Right lobe of liver (tissue), 6 donors: Measurements from ENCODE around the gene FAM20C. TPM values are rescaled to one million over a fixed set of nuclear protein-coding genes. Genes with fewer than 3 reads are reported as not detected.

Experiments
- ATAC-seq, 4 donors: fragments of 200-7000 bp; cut with Tn5 transposase; one replicate each; pipeline ENCODE4 v1.9.1; 2020; ENCODE audit warnings: mild to moderate bottlenecking in 4 of 4, moderate library complexity in 4 of 4
- DNase-seq, 3 donors: peaks; one replicate each; pipeline ENCODE4 v3.0.0-alpha.2; 2020
- H3K27ac ChIP-seq, 3 donors: fragments of 200-600 bp; one replicate each; pipeline ENCODE4 v1.8.0; 2022
- H3K27me3 ChIP-seq, 2 donors: fragments of 200-600 bp; one replicate each; pipeline ENCODE4 v1.8.0; 2022
- H3K36me3 ChIP-seq, 4 donors: fragments of 200-600 bp; sonication (generic) in 1 of 4; one replicate each; pipeline versions ENCODE4 v1.5.1 to v1.8.0; 2017 to 2022; ENCODE audit warnings: control low read depth in 1 of 4
- H3K4me1 ChIP-seq, 4 donors: fragments of 200-600 bp; sonication (generic) in 1 of 4; one replicate each; pipeline versions ENCODE4 v1.5.1 to v1.8.0; 2017 to 2022; ENCODE audit warnings: control low read depth in 1 of 4
- H3K4me3 ChIP-seq, 3 donors: fragments of 200-600 bp; one replicate each; pipeline ENCODE4 v1.8.0; 2022
- H3K9me3 ChIP-seq, 4 donors: fragments of 200-600 bp; sonication (generic) in 1 of 4; one replicate each; pipeline versions ENCODE4 v1.5.1 to v1.8.0; 2017 to 2022; ENCODE audit warnings: control low read depth in 1 of 4
- POLR2A ChIP-seq: fragments of 450-650 bp; IDR thresholded peaks from one replicate; pipeline ENCODE4 v1.6.1; 2017; ENCODE audit warnings: antibody characterized with exemption, mild to moderate bottlenecking
- WGBS: methylation state at CpG from one replicate; pipeline ENCODE4 v1.1.6; 2018; ENCODE audit warnings: low coverage, low lambda C conversion rate; ENCODE audit not compliant: insufficient coverage; ENCODE audit errors: missing lambda C conversion rate; 5-methylcytosine and 5-hydroxymethylcytosine counted together
- intact Hi-C, 2 donors: fragments of 100-400 bp; cut with DNase I; formaldehyde crosslinking; loops; one replicate each; pipeline versions ENCODE4 v1.11.2 to v1.14.1; 2022
- total RNA-seq, 6 experiments: library from RNA; depleted of rRNA in 2 of 6; stranded (reverse); fragments of >200 nt in 2 of 6; fragmentation: NEBNext Ultra II Directional in 3 of 6; extraction: Animal tissue kit (Norgen Biotek cat#: 25700) in 3 of 6; gene quantifications; one replicate each; pipeline versions ENCODE4 v1.1.0 to v1.2.4, GENCODE V29; 2016 to 2023
- TF ChIP-seq, protein P1 (sequence below), 4 donors: fragments of 200-600 bp in 3 of 4; fragments of 450-650 bp in 1 of 4; IDR thresholded peaks; one replicate each; pipeline versions ENCODE4 v1.5.1 to v1.8.0; 2016 to 2022; ENCODE audit warnings: antibody characterized with exemption in 4 of 4, mild to moderate bottlenecking in 2 of 4
- donor health status: DM: no; HTN: yes; CAD: no.
- donor health status: DM: no; HTN: no; CAD: no.
- donor health status: DM: no; HTN: no; CAD: no.
- donor health status: DM: no; HTN: yes; CAD: no.
- donor health status: DM: no; HTN: yes; CAD: no.

The FAM20C gene
- total RNA-seq, 6 experiments from 2014 or later = 32.1 to 73.8 (median 57.3) TPM

DNA sequence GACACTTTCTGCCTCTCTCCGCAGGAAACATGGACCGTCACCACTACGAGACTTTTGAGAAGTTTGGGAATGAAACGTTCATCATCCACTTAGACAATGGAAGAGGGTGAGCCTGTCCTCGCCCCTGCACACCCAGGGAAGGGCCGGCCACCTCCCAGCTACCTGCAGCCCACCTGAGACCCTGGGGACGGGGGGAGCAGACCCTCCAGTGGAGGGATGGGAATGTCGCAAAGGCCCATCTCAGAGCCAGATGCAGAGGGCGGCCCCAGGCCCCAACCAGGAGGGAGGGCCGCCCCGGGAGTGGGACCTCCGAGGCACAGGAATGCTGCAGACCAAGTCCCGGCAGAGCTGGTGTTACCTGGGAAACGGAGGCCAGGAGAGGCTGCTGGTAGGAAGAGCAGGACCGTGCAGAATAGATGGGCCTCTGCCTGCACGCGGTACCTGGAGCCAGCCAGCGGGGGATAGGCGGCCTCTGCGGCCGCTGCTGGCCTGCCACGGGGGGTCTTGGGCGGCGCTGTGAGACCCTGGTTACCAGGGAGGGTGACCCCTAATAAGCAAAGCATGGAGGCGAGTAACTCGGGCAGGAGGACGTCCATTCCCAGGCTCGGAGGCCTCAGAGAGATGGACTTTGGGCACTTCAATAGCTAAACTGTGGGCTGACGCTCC, 64.7 kb downstream of the FAM20C start:
- H3K9me3 ChIP-seq = no peaks in the 10 kb centered on the region
- H3K27ac ChIP-seq = no peak overlapping the region
- no peak overlapping the region for H3K4me3 ChIP-seq
- TF ChIP-seq POLR2A = no peak
- TF ChIP-seq, protein P1, sequence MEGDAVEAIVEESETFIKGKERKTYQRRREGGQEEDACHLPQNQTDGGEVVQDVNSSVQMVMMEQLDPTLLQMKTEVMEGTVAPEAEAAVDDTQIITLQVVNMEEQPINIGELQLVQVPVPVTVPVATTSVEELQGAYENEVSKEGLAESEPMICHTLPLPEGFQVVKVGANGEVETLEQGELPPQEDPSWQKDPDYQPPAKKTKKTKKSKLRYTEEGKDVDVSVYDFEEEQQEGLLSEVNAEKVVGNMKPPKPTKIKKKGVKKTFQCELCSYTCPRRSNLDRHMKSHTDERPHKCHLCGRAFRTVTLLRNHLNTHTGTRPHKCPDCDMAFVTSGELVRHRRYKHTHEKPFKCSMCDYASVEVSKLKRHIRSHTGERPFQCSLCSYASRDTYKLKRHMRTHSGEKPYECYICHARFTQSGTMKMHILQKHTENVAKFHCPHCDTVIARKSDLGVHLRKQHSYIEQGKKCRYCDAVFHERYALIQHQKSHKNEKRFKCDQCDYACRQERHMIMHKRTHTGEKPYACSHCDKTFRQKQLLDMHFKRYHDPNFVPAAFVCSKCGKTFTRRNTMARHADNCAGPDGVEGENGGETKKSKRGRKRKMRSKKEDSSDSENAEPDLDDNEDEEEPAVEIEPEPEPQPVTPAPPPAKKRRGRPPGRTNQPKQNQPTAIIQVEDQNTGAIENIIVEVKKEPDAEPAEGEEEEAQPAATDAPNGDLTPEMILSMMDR (IDR thresholded peaks at IDR 0.05) = no peak
- intact Hi-C loops = no loop called here
- WGBS = no CpG with 5 or more reads among the region's 29 CpGs
- peaks cover 0 to 71% (median 35%) of the 10 kb centered on the region in 4 donors for H3K36me3 ChIP-seq
- no peak for ATAC-seq
- H3K4me1 ChIP-seq = no peaks in the 10 kb centered on the region
- no peaks in the 10 kb centered on the region for H3K27me3 ChIP-seq
- DNase-seq = peak in 2 of 3 donors; percentile 8 to 43

DNA sequence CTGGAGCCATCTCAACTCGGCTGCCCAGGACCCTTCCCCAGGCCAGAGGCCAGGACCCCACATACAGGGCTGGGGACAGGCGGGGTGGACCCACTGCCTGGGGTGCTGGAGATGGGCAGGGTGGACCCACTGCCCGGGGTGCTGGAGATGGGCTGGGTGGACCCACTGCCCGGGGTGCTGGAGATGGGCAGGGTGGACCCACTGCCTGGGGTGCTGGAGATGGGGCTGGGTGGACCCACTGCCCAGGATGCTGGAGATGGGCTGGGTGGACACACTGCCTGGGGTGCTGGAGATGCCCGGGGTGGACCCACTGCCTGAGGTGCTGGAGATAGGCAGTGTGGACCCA, 65.2 kb downstream of the FAM20C start:
- intact Hi-C loops = no loop called here
- TF ChIP-seq, protein P1 (IDR thresholded peaks at IDR 0.05) = no peak
- TF ChIP-seq POLR2A = no peak
- Histone ChIP-seq H3K36me3 (peaks cover 0 to 66% (median 33%) of the 10 kb centered on the region in 4 donors), H3K4me3 (no peak overlapping the region), H3K4me1 (no peaks in the 10 kb centered on the region), H3K9me3 (no peaks in the 10 kb centered on the region), H3K27ac (no peak overlapping the region), H3K27me3 (no peaks in the 10 kb centered on the region)
- ATAC-seq = no peak
- DNase-seq = peak in 1 of 3 donors; percentile 35
- WGBS = no CpG with 5 or more reads among the region's 5 CpGs

DNA sequence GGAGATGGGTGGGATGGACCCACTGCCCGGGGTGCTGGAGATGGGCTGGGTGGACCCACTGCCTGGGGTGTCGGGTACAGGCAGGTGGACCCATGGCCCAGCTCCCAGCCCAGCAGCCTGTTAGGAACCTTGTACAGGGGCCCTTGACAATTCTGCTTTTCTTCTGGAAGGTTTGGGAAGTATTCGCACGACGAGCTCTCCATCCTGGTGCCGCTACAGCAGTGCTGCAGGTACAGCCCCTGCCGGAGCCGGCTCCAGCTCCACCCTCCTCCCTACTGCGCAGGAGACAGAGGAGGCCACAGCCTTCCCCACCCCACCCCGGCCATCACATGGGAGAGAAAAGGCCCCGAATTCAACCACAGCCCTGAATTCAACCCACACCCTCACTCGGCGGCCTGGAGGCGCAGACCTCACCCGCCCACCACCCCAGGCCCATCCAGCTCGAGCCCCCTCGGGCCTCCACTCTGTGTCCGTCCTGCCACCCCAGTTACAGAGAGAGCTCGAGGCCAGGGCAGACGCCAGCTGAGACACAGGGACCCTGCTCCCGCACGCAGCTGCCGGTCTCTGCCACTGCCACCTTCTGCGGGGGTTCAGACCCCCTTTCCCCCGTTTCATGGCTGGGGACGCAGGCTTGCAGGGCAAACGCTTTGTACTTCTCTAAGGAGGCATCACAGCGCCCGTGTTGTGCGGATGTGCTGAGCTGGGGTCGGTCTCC, 66.3 kb downstream of the FAM20C start:
- no peak overlapping the region for H3K4me3 ChIP-seq
- H3K36me3 ChIP-seq = peaks cover 0 to 60% (median 32%) of the 10 kb centered on the region in 4 donors
- H3K4me1 ChIP-seq = no peaks in the 10 kb centered on the region
- intact Hi-C loops = no loop called here
- 100% methylated on average over 8 of the region's 31 CpGs for WGBS
- H3K27ac ChIP-seq = no peak overlapping the region
- no peaks in the 10 kb centered on the region for H3K27me3 ChIP-seq
- no peaks in the 10 kb centered on the region for H3K9me3 ChIP-seq
- TF ChIP-seq, protein P1 (IDR thresholded peaks at IDR 0.05) = no peak
- DNase-seq (peak in 1 of 3 donors; percentile 48), ATAC-seq (no peak)

DNA sequence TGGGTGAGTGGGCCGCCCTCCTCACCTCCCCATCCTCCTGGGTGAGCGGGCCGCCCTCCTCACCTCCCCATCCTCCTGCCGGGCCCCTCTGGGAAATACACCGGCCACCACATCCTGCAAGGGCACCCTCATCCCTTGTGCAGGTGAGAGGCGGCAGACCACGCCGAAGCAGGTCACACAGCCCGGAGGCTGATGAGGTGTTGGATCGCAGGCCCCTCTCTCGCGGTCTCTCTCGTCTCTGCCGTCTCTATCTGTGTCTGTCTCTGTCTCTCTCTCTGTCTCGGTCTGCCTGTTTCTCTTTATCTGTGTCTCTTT, 66.8 kb downstream of the FAM20C start:
- TF ChIP-seq, protein P1 (IDR thresholded peaks at IDR 0.05) = no peak
- TF ChIP-seq POLR2A = no peak
- no peak overlapping the region for H3K27ac ChIP-seq
- H3K9me3 ChIP-seq = no peaks in the 10 kb centered on the region
- H3K27me3 ChIP-seq = no peaks in the 10 kb centered on the region
- no CpG with 5 or more reads among the region's 15 CpGs for WGBS
- intact Hi-C loops = no loop called here
- DNase-seq (peak in 1 of 3 donors; percentile 55), ATAC-seq (peak in 1 of 4 donors; percentile 2)
- peaks cover 0 to 58% (median 32%) of the 10 kb centered on the region in 4 donors for H3K36me3 ChIP-seq
- H3K4me3 ChIP-seq = no peak overlapping the region
- no peaks in the 10 kb centered on the region for H3K4me1 ChIP-seq
